Fibroblast of peridontal ligament (primary cell): ENCODE measurements around the gene DAZAP1.

Experiments used
- DNase-seq: peaks from one replicate; pipeline ENCODE4 v3.0.0-alpha.2; 2010; ENCODE audit errors: extremely low read depth

DAZAP1 gene

GRCh38 chr19:1440418-1440801 is 33.0 kb downstream of the DAZAP1 start:
- no peak for DNase-seq

GRCh38 chr19:1441022-1441426 is 33.6 kb downstream of the DAZAP1 start:
- DNase-seq, result no peak

DNA sequence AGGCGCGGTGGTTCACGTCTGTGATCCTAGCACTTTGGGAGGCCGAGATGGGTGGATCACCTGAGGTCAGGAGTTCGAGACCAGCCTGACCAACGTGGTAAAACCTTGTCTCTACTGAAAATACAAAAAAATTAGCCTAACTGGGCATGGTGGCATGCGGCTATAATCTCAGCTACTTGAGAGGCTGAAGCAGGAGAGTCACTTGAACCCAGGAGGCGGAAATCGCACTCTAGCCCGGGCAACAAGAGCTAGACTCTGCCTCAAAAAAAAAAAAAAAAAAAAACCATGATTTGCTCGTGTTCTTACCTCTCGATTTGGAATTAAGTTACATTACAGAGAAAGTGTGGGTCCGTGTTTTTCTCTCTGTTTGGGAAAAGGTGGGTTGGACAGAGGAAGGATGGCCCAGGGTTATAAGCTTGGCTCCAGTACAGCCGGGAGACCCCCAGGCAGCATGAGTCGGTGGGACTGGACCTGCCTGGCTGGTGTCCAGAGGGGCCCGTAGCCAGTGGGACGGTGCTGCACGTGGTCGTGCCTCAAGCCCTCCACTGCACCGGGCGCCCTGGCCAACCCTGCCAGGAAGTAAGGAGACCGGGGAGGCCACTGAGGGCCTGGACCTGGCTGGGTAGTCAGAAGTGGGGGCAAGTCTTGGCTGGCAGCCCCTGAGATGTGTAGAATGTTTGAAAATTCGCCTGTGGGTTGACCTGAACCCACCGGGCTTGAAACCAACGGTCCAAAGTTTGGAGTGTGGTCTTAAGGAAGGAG is 34.5 kb downstream of the DAZAP1 start:
- no peak for DNase-seq

GRCh38 chr19:1445185-1445931 is 38.0 kb downstream of the DAZAP1 start:
- peak; percentile 18 for DNase-seq

GRCh38 chr19:1445932-1446712 is 38.7 kb downstream of the DAZAP1 start:
- no peak for DNase-seq

DNA sequence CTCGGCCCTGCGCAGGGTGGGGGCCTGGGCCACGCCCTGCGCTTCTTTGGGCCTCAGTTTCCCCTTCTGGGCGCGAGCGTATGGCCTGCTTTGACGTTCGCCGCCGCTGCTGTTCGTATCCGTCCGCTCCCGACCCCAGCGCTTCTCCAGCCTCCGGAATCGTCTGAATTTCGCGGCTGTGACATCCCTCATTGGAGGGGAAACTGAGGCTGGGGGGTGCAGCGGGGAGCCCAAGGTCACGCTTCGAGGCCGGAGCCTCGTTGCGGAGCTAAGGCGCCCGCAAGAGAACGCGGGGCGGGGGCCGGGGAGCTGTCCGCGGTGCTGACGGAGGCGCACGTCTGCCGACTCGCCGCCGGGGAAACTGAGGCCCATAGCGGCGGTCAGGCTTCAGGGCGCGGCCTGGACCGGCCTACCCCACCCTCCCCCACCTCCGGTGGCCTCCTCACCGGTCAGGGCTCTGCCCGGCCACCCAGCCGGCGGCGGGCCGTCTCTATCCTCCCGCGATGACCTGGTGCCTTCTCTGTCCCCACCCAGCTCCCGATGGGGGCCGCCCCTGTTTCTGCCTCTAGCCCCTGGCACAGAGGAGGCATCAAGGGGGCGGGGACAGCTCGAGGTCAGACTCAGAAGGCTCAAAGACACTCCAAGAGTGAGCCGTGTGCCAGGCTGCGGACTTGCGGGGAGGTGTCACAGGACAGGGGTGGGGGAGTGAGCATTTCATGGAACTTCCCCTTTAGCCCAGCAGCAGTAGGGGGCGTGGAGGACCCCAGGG is 39.5 kb downstream of the DAZAP1 start:
- DNase-seq, result no peak

- no peak for DNase-seq
These were observed 40.1 kb downstream of the DAZAP1 start for GRCh38 chr19:1447504-1447903.

DNA sequence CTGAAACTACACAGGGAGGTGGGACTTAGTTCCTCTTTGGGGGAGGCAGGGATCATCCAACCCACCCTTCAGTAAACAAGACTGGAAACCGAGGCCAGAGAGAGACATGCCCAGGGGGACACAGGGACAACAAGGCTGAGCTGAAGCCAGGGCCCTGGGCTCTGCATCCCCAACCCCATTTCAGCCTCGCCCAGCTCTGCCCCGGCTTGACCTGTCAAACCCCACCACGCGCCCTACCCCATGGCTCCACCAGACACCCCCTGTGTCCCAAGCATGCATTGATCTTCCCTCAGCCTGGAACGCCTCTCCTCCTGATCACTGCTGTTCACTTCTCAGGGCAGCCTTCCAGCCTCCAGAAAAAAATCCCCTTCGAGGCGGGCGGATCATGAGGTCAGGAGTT is 40.6 kb downstream of the DAZAP1 start:
- DNase-seq, result no peak

- no peak for DNase-seq
These were observed 42.4 kb downstream of the DAZAP1 start, which contains the start of gene APC2 for GRCh38 chr19:1449467-1450442. Gene APC2 (plus strand): TSS chr19:1450121. CDS start chr19:1453002, 2,881 bp downstream.

DNA sequence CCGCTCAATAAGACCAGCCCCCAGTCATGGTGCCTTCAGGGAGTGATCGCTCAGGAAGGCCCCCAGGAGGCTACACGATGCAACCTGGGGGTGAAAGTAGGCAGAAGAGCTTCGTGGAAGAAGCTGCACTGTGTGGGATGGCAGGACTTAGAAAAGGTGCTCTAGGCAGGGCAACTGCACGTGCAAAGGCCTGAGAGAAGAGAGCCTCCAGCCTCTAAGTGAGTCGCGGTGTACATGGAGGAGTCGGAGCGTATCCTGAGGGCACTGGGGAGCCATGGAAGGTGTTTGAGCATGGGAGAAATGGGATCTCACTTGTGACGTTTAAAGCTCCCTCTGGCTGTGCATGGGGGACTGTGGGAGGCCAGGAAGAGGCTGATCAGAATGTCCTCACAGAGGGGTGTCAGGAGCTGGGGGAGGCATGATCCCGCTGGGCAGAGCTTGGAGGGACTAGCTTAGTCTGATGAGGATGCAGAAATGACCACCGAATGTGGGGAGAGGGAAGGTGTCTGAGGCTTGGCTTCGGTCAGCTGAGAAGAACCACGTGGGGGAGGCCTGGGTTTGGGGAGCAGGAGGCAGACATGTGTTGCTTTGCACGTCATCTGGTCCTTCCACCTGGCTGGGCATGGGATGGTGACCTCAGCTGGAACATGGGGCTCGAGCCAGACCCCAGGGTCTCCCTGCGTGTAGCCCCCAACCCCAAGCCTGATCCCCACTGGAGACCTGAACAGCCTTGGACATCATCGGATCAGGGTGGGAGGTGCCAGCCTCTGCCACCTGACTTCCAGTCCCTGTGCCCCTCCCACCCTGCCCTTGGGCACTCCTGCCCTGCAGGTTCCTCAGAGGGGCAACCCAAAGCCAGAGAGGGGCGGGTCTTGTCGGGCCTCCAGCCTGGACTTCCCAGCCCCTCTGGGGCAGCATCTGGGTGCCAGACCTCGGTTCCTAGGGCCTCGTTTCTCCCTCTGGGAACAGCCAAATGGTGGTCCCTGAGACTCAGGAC is 43.6 kb downstream of the DAZAP1 start:
- no peak for DNase-seq

- no peak for DNase-seq
These were observed 44.8 kb downstream of the DAZAP1 start for GRCh38 chr19:1451916-1452801.

GRCh38 chr19:1452802-1453524 is 45.6 kb downstream of the DAZAP1 start:
- DNase-seq, result no peak

DNA sequence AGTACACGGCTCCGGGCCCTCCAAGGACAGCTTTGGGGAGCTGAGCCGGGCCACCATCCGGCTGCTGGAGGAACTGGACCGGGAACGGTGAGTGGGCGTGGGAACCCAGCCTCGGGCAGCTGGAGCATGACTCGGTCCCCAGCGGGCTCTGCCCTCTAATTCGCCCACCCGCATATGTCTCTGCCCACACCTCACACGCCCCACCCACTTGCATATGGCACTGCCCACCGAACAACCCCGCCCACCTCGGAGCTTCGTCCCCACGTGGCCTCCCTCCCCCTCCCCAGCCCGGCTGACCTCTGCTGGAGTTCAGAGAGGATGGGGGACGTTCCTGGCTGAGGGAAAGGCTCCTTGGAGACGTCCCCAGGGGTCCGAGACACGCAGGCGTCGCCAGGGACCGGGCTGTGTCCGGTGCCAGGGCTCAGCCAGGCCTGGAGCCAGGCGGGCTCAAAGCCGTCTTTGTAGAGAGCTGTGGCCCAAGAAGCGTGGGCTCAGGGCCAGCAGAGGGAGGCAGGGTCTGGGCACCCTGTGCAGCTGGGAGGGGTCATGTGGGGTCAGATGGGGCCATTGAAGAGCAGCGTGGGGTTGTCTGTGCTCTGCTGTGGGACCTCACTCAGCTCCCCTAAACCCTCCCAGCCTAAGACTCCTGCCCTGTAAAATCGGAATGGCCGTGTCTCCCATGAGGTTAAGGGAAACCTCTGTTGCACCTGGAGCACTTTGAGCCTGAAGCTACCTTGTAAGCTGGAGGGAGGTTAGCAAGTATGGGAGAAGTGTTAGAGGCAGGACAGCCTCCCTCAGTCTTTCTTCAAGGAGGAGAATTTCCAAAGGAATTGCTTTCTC is 46.4 kb downstream of the DAZAP1 start:
- DNase-seq, result no peak

- no peak for DNase-seq
These were observed 47.6 kb downstream of the DAZAP1 start for GRCh38 chr19:1455002-1455335.

DNA sequence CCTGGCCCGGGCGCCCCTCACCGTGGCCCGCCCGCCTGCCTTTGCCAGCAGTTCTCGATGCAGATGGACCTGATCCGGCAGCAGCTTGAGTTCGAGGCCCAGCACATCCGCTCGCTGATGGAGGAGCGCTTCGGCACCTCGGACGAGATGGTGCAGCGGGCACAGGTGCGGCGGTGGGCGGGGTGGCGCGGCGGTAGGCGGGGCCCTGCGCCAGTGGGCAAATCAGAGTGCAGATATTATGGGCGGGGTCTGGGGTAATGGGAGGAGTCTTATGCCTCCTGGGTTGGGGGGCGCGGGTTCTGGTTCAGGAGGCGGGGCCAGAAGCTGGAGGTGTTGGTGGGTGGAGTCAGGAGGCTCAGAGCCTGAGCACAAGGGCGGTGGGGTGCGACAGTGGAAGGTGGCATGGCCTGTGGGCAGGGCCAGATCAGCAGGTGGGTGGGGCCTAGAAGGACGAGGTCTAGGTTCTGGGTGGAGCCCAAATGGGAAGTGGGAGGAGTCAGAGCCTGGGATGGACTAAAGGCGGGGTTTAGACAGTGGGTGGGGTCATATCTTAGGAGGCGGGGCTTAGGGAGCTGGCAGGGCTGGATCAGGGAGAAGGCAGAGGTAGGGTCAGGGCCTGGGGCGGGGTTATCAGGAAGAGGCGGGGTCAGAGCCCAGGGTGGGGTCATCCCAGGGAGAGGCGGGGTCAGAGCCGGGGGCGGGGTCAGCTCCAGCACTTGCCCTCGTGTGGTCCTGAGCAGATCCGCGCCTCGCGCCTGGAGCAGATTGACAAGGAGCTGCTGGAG is 48.1 kb downstream of the DAZAP1 start:
- DNase-seq, result peak; percentile 20
